GM11168 (cell line): ENCODE measurements around the gene CELA3A.

Experiments used
- in situ Hi-C: fragments of 300-500 bp; cut with MboI; formaldehyde crosslinking; loops from one replicate; pipeline ENCODE4 v1.12.0; 2022; ENCODE audit warnings: low sequenced_read_pairs; ENCODE audit not compliant: unreplicated experiment

CELA3A gene

GRCh38 chr1:22045604-22046228 lies 44.3 kb downstream of the CELA3A start:
- in situ Hi-C loops = no loop called here

- in situ Hi-C loops = no loop called here
Measured at GRCh38 chr1:22048351-22049192, 47.1 kb downstream of the CELA3A start.

- in situ Hi-C loops = no loop called here
Measured at GRCh38 chr1:22050330-22050729, 48.9 kb downstream of the CELA3A start.

- in situ Hi-C loops = no loop called here
Measured at GRCh38 chr1:22051607-22052114, 50.2 kb downstream of the CELA3A start.

GRCh38 chr1:22052115-22053016 lies 50.9 kb downstream of the CELA3A start, which contains the start of gene CDC42:
TSS of gene CDC42 (plus strand) at chr1:22052709. CDS start at chr1:22078479, 25,770 bp downstream.
- in situ Hi-C loops = no loop called here

GRCh38 chr1:22053017-22053860 lies 51.8 kb downstream of the CELA3A start:
- in situ Hi-C loops = no loop called here

- in situ Hi-C loops = no loop called here
Measured at GRCh38 chr1:22053861-22054770, 52.7 kb downstream of the CELA3A start.

- in situ Hi-C loops = no loop called here
Measured at GRCh38 chr1:22055463-22055862, 54.0 kb downstream of the CELA3A start.

- in situ Hi-C loops = no loop called here
Measured at GRCh38 chr1:22056043-22056442, 54.6 kb downstream of the CELA3A start.

GRCh38 chr1:22056936-22057335 lies 55.5 kb downstream of the CELA3A start:
- in situ Hi-C loops = no loop called here

- in situ Hi-C loops = no loop called here
Measured at GRCh38 chr1:22057861-22058260, 56.4 kb downstream of the CELA3A start.
